GM18508 (cell line): ENCODE measurements around the gene XPO6.

Source experiments
- ATAC-seq: cut with Tn5 transposase; IDR thresholded peaks from one replicate; pipeline ENCODE4 v1.9.1; 2021; ENCODE audit warnings: moderate number of reproducible peaks; ENCODE audit not compliant: insufficient read depth, unreplicated experiment

The XPO6 gene

DNA sequence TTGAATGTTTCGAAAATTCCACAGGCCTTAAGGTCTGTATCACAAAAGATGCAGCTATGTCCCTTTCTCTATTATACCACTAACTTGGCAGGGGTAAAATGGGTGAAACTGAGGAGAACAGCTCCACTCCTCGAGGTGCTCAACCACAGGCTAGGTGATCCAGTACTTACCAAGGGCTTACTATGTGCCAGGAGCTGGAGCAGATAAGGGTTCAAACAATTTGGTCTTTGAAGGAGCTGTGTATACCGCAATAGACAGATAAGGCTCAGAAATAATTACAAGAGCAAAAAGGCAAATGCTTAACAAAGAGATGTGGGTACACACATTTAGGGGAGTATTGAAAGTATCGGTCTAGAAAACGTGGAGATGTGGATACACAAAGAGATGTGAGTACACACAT, 1.5 kb downstream of the XPO6 start:
- no peak for ATAC-seq

DNA sequence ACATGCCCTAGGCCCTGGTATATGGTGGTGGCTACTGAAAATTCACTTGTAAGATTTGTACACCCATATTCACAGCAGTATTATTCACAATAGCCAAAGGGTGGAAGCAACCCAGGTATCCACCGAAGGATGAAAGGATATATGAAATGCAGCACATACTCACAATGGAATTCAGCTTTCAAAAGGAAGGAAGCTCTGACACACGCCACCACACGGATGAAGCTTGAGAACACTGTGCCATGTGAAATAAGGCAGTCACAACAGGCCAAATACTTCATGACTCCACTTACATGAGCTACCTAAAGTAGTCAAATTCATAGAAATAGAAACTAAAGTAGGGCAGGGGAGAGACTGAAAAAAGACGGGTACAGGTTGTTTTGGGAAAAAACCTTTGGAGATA, 2.9 kb downstream of the XPO6 start:
- no peak for ATAC-seq

DNA sequence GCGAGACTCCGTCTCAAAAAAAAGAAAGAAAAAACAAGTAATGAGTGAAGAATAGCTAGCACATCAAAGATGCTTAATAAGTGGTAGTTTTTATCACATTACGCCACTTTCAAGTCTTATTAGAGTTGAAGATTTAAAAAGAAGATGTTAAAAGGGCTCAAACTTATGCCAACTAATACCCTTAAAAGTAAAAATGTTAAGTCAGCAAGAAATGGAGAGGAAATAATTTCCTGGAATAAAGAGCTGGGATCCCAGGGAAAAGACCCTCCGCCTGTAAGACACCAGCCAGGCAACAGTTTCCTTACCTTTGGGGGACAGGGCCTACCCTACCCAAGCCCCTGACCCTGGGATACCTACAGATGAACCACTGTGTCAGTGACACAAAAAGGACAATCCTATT, 3.6 kb downstream of the XPO6 start:
- ATAC-seq = no peak

DNA sequence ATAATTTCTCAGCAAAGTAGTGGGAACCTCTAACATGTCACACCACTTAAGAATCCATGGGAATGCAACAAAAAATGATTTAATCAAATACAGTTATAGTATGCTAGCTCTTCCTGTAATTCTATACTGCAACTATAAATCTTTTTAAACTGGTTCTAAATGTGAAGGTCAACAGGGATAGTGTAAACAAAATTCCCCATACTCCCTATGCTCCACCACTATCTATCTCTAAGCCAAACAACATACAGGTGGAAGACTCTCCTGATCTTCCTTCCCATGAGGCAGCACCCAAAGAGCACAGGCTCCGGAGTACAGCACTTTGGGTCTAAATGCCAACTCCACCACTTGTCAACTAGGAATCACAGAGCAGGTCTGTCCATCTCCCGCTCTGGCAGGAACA, 4.4 kb downstream of the XPO6 start:
- ATAC-seq = no peak

DNA sequence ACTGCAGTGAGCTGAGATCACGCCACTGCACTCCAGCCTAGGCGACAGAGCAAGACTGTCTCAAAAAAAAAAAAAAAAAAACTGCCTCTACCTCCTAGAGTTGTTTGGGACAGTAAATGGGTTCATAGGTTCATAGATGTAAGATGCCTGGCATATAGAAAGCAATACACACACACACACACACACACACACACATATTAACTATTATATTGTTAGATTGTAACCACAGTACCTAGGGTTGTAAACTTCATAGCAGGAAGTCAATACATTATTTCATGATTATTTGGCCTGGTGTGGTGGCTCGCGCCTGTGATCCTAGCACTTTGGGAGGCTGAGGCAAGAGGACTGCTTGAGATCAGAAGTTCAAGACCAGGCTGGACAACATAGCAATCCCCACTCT, 5.8 kb downstream of the XPO6 start:
- no peak for ATAC-seq

DNA sequence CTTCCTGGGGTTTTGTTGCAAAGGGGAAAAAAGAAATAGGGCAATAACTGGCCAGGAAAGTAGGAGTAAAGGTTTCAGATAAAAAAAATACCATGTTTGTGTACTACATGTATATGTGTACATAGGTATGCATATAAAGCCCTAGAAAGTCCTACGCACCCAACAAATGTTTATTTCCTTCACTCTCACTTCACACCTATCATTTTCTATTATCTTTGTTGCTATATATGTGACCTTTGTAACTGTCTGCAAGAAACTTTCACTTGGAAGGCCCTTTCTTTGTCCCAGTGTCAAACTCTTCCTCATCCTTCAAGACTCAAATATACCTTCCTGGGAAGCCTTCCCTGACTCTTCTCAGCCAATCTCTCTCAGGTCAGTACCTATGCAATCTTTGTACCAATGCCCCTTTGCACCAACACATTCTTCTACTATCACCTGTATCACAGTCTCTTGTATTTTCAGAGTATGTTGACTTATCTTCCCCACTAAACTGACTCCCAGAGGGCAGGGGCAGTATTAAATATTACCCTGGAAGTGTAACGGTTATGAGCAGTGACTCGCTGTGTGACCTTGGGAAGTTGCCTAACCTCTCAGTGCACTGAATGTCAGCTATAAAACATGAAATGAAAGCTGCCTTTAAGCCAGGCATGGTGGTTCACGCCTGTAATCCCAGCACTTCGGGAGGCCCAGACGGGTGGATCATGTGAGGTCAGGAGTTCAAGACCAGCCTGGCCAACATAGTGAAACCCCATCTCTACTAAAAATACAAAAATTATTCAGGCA, 6.5 kb downstream of the XPO6 start:
- no peak for ATAC-seq

DNA sequence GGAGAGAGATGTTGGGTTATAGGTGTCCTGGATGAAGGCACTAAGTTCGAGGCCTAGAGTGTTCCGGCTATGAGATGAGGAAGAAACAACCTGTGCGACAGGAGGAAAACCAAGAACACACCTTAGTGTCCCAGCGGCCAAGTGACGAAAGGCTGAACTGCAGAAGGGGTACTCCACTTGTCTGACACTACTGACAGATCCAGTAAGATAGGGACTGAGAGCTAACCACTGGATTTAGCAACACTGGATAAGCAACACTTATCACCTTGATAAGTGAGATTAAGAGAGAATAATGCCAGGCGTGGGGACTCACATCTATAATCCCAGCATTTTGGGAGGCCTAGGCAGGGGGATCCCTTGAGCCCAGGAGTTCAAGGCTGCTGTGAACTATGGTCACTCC, 7.1 kb downstream of the XPO6 start:
- no peak for ATAC-seq

DNA sequence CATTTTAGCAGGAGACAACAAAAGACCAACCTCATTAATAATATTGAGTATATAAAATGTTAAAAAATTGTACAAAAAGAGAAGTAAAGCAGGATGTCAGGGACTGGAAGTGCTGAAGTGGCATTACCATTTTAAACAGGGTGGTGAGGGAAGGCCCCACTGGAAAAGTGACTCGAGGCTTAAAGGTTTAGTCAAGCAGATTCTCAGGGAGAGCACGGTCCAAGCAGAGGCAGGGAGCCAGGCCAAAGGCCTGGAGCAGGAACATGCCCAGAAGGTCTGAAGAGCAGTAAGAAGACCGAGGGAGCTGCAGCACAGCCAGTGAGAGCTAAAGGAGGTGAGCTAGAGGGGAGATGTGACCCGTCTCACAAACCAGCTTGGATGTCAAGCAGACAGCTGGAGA, 7.6 kb downstream of the XPO6 start:
- ATAC-seq = no peak

DNA sequence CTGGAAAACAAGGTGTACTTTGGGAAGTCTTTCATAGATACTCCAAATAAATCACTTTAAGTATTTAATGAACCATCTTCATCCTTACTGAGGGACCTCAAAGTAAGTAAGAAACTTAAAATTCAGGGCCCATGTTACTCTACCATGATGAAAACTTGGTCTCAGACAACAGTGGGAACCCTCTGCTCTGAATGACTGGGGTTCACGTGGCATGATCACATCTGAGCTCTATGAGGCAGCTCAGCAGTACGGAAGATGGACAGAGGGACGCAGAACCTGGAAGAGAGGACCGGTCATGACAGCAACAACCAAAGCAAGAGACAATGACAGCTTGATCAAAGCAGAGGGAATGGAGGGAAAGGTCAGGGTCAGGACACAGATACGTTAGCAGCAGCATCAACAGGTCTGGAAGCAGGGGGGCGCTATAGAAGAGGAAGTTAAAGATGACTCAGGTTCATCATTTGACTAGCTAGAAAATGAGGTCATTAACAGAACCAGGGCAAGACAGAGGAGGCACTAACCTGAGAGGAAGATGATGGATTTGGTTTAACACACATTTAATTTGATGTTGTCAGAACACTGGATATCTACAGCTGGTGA, 9.5 kb downstream of the XPO6 start:
- no peak for ATAC-seq

DNA sequence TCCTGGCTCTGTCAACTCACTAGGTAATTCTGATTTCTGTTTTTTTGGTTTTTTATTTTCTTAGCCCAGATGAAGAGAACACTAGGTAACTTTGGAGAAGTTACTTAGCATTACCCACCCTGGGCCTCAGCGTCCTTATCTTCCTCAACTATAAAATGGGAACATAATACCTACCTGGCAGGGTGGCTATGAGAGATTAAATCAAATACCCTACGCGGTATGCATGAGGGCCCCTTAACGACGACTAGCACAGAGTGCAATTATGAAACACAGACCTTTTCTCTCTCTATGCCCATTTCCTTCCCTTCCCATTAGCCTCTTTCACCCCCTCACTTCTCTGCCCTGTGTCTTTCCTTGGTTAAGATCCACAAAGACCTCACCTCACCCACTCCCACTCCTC, 11.1 kb downstream of the XPO6 start:
- ATAC-seq = no peak

DNA sequence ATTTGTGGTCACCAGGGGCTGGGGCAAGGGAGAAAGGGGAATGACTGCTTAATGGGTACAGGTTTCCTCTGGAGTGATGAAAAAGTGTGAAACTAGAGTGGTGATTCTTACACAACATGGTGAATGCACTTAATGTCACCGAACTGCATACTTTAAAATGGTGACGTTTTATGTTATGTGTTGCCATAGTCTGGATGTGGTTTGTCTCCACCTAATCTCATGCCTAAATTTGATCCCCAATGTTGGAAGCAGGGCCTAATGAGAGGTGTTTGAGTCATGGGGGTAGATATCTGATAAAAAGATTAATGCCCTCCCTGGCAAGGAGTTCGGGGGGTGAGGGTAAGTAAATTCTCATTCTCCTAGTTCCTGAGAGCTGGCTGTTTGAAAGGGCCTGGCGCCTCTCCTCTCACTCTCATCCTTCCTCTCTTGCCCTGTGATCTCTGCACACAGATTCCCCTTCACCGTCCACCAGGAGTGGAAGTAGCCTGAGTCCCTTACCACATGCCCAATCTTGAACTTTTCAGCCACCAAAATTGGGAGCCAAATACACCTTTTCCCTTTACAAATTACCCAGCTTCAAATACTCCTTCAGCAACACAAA, 15.3 kb downstream of the XPO6 start:
- ATAC-seq = no peak

DNA sequence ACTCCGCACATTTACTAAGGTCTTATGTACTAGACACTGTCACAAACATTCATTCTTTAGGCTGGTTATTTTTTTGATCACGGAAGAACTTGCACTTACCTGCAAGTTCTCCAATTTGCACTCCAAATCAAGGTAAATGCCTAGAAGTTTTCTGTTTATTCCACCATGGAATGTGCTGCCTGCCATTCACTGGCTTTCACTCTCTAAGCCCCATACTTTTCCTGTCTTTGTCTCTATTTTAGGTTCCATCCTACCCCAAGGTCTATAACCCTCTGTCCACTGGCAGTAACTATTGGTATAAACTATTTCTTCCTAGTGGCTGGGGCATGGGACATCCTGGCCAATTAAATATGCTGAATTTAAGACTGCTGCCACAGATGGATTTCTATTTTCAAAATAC, 15.9 kb downstream of the XPO6 start:
- no peak for ATAC-seq

DNA sequence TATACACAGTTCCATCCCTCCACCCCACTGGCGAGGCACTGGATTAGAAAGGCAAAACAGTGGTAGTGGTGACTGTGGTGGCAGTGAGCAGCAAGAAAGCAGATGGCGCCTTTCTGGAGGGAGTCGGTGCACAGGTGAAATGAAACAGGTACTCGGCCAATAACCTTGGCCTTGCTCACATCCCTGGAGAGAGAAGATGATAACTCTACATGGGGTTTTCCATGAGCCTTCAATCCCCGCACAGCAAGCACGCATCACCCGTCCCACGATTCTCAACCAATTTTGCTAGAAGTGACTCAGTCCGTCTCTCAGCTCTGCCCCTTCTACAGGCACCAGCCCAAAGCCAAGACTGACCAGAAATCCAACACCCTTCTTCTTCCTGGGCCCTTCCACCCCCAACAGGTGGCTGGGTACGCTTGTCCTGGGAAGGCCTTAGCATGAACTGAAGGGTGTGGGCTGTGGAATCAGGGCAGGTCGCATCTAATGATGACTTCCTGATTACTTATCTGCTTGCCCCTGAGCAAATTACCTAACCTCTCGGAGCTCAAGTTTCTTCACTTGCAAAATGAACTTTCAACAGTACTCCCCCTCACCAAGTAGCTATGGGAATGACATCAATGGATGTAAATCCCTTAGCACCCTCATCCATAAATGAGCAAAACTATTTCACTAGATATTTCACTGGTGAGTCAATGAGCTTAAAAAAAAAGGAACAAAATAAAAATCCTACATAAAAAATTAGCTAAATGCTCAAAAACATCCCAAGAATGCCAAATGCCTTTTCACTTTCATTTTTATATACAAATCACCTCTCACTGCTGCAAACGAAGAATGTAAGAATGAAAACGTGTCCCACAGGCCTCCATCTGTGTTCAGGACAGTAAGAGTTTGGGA, 18.0 kb downstream of the XPO6 start:
- ATAC-seq = no peak

DNA sequence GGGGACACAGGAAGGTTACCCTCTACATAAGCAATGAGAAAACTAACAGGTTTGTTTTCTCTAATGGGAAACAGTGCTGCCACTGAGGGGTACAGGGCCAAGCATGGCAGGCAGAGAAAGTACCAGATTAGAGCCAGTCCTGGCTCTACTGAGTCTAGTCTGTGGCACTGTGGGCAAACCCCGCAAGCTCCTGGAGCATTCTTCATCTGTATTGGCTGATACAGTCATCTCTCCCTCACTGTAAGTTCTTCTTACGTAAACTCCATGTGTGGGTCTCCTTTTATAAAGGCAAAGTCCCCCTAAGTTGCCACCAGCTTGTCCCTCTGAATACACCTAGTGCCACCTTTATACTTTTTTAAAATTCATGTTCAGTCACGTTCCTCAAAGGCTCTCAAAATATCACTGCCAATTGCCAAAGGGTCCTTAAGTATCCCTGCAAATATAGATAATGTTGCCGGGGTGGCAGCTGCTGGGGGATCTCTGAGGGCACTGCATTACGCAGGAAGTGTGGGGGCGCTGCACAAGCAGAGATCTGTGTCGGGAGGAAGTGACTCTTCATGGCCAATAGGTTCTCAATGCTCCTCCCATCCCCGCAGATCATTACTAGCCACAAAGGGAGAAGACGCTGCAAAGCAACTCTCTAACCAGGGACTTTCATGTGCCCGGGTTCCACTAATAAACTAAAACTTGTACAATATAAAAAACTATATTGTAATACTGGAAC, 18.8 kb downstream of the XPO6 start:
- ATAC-seq = no peak

DNA sequence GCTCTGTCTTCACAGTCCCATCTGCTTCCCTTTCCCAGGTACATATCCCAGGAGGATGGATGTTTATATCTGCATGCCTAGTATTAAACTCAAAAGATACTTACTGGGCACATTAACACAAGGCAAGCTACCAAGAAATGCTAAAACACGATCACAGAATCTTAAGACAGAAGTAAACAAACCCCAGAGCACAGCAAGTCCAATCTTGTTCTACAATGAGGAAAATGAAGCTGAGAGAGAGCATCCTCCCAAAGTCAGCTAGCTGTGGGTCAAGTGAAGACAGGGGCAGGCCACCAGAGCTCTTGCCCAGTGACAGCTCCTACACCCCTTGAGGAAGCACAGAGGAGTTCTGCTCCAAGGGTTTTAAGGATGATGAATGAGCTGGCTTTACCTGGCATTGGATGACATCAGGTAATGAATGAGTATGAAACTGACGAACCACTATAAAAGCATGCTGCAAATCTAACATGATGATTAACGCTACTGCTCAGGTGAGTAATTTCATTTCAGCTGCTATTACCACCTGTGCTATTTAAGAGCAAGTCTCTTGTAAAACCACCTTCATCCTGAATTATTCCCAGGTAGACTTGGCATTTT, 20.3 kb downstream of the XPO6 start:
- no peak for ATAC-seq

DNA sequence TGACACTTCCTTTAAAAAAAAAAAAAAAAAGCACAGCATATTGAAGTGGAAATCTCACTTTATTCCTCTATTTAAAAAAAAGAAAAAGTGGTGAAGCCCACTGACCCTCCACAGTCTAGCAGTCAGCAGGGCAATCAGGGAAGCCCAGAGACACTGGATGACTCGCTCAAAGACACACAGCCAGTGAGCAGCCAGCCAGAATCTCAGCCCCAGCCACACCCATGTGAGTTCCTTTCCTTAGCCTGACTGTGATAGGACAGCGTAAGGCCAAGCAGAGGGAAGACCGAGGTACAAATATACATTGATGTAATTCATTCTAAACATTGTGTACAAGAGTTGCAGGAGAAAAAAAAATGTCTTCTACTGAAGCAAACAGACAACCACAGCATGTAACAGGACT, 22.5 kb downstream of the XPO6 start:
- no peak for ATAC-seq

DNA sequence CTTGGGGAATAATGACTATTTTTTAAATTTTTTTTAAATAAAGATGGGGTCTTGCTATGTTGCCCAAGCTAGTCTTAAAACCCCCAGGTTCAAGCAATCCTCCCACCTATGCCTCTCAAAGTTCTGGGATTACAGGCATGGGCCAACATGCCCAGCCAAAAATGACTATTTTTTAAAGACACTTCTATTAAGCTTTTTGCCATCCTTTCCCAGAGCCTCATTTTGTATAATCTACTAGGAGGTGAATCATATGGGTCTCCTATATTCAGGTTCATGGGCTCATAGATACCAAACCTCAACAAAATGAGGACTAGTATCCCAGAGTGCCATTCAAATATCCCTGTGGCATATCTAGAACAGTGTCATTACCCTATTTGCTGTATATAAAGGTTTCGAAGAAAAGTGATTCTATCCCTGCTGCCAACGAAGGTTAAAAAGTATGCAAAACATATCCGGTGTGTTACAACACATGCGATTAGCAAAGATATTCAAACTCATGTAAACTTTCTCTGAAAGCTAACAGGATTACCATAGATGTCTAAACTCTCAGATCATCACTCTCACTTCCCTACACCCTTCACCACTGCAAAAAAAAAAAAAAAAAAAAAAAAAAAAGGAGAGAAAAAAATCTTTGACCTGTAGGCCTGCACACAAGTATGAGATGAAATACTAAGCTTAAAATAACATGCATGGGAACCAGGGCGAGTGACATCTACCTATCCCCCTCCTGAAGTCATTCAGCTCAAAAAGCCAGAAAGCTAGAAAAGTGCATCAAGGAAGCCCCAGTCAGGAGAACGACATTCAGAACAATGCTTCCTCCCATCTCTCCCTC, 23.5 kb downstream of the XPO6 start:
- peak; percentile 69 for ATAC-seq

DNA sequence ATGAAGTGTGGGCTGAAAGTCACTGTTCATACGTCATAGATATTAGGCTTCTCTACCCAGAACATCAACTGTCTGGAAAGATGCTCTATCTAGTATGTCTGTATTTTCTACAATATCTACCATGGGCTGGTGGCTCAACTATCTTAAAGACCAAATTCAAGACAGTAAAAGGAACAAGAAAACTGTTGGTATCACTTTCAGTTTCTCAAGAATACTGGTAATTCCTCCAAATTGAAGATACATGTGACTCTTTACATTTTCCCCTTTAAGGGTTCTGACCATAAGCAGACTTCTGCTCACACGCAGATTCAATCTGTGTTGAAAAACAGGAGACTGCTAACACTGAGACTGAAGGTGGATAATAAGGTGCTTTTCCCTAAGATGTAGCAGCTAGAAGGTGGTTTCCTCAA, 24.2 kb downstream of the XPO6 start:
- peak; percentile 31 for ATAC-seq

DNA sequence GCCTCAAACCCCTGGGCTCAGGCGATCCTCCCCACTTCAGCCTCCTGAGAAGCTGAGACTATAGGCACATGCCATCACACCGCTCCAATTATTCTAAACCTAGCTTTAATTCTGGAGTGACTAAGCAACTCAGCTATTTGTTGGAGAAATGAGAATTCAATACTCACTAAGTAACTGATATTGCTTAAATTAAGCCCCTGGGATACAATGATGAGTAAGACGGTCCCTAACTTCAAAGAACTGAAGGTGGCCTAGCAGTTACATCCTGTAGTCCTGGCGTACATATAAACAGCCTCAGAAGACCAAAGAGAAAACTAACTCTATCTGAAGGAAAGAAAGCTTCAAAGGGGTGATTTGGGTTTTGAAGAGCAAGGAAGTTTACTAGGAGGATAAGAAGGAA, 25.0 kb downstream of the XPO6 start:
- no peak for ATAC-seq
